ENCODE data around the gene SPEM1. TPM values are rescaled to one million over a fixed set of nuclear protein-coding genes. Genes with fewer than 3 reads are reported as not detected.

SPEM1 gene
- total and polyA plus RNA-seq, 4 donors, result not detected

DNA sequence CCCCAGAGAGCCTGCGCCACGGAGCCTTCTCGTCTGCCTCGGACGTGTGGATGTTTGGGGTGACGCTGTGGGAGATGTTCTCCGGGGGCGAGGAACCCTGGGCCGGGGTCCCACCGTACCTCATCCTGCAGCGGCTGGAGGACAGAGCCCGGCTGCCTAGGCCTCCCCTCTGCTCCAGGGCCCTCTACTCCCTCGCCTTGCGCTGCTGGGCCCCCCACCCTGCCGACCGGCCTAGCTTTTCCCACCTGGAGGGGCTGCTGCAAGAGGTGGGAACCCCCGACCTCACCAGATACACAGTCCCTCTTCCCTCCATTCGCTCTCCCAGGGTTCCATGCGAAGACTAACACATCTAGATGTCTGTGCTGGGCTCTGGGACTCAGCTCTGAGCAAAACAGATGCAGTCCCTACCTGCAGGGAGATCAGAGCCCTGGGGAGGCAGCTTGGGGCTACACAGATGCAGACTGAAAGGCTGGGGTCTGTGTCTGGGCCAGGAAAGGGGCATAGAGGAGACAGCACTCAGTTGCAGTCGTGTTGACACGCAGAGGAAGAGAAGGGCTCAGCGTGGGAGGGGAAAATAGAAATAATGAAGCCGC is 35.5 kb upstream of the SPEM1 start:
- 77% methylated on average over 23 of the region's 23 CpGs for WGBS
- Histone ChIP-seq H3K4me3 (ENCODE audit: low read depth in 1 of 3, low read length in 3 of 3) (no peak overlapping the region), H3K27me3 (ENCODE audit: control insufficient read depth in 4 of 4, insufficient read depth in 4 of 4, low read length in 3 of 4) (peaks cover 0 to 3% (median 0%) of the 10 kb centered on the region in 4 donors), H3K4me1 (ENCODE audit: control insufficient read depth in 4 of 4, insufficient read depth in 4 of 4, low read length in 3 of 4) (peaks cover 6 to 18% (median 12%) of the 10 kb centered on the region in 4 donors), H3K9ac (ENCODE audit: low read depth in 1 of 2, low read length in 2 of 2) (no peak overlapping the region), H3K27ac (ENCODE audit: low read depth in 1 of 2, low read length in 2 of 2) (no peak overlapping the region), H3K9me3 (ENCODE audit: control insufficient read depth in 4 of 4, low read length in 3 of 4) (no peaks in the 10 kb centered on the region), H3K36me3 (ENCODE audit: control insufficient read depth in 4 of 4, insufficient read depth in 3 of 4, low read depth in 1 of 4, low read length in 3 of 4) (peaks cover 0 to 8% (median 4%) of the 10 kb centered on the region in 4 donors)
- TF ChIP-seq, protein P1, sequence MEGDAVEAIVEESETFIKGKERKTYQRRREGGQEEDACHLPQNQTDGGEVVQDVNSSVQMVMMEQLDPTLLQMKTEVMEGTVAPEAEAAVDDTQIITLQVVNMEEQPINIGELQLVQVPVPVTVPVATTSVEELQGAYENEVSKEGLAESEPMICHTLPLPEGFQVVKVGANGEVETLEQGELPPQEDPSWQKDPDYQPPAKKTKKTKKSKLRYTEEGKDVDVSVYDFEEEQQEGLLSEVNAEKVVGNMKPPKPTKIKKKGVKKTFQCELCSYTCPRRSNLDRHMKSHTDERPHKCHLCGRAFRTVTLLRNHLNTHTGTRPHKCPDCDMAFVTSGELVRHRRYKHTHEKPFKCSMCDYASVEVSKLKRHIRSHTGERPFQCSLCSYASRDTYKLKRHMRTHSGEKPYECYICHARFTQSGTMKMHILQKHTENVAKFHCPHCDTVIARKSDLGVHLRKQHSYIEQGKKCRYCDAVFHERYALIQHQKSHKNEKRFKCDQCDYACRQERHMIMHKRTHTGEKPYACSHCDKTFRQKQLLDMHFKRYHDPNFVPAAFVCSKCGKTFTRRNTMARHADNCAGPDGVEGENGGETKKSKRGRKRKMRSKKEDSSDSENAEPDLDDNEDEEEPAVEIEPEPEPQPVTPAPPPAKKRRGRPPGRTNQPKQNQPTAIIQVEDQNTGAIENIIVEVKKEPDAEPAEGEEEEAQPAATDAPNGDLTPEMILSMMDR (IDR thresholded peaks at IDR 0.05; ENCODE audit: low read depth, low read length, missing input control), result no peak
- TF ChIP-seq SP1 (IDR thresholded peaks at IDR 0.05), result no peak
- TF ChIP-seq JUND (IDR thresholded peaks at IDR 0.05), result no peak
- TF ChIP-seq RAD21 (IDR thresholded peaks at IDR 0.05), result no peak
- no peak for TF ChIP-seq EGR1 (IDR thresholded peaks at IDR 0.05; ENCODE audit: low read depth in 2 of 2)
- TF ChIP-seq, protein P2, sequence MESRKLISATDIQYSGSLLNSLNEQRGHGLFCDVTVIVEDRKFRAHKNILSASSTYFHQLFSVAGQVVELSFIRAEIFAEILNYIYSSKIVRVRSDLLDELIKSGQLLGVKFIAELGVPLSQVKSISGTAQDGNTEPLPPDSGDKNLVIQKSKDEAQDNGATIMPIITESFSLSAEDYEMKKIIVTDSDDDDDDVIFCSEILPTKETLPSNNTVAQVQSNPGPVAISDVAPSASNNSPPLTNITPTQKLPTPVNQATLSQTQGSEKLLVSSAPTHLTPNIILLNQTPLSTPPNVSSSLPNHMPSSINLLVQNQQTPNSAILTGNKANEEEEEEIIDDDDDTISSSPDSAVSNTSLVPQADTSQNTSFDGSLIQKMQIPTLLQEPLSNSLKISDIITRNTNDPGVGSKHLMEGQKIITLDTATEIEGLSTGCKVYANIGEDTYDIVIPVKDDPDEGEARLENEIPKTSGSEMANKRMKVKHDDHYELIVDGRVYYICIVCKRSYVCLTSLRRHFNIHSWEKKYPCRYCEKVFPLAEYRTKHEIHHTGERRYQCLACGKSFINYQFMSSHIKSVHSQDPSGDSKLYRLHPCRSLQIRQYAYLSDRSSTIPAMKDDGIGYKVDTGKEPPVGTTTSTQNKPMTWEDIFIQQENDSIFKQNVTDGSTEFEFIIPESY (IDR thresholded peaks at IDR 0.05), result no peak
- no peak for TF ChIP-seq FOXA1 (IDR thresholded peaks at IDR 0.05)
- no peak for TF ChIP-seq TAF1 (conservative IDR thresholded peaks at IDR 0.05)
- DNase-seq (ENCODE audit: low spot score), result no peak

DNA sequence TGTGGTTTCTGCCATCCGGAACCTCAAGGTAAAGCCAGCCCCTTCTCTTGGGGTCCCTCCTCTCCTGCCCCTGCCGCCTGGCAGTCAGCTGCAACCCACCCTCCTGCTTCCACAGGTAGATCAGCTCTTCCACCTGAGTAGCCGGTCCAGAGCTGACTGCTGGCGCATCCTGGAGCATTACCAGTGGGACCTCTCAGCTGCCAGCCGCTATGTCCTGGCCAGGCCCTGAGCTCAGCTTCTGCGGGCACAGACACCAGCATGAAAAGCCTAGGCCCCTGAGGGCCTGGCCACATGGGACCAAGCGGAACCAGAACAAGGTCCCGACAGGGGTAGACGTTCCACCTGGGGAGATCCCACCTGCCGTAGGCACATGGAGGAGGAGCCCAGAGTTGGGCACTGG is 31.3 kb upstream of the SPEM1 start:
- no peaks in the 10 kb centered on the region for H3K9me3 ChIP-seq (ENCODE audit: control insufficient read depth in 4 of 4, low read length in 3 of 4)
- 97% methylated on average over 10 of the region's 10 CpGs for WGBS
- no peak overlapping the region for H3K9ac ChIP-seq (ENCODE audit: low read depth in 1 of 2, low read length in 2 of 2)
- H3K4me1 ChIP-seq (ENCODE audit: control insufficient read depth in 4 of 4, insufficient read depth in 4 of 4, low read length in 3 of 4), result peaks cover 0 to 6% (median 3%) of the 10 kb centered on the region in 4 donors
- H3K4me3 ChIP-seq (ENCODE audit: low read depth in 1 of 3, low read length in 3 of 3), result no peak overlapping the region
- TF ChIP-seq GABPA (IDR thresholded peaks at IDR 0.05 in 1 of 2, conservative IDR thresholded peaks at IDR 0.05 in 1 of 2), result no peak
- H3K27me3 ChIP-seq (ENCODE audit: control insufficient read depth in 4 of 4, insufficient read depth in 4 of 4, low read length in 3 of 4), result no peaks in the 10 kb centered on the region
- peaks cover 0 to 8% (median 7%) of the 10 kb centered on the region in 4 donors for H3K36me3 ChIP-seq (ENCODE audit: control insufficient read depth in 4 of 4, insufficient read depth in 3 of 4, low read depth in 1 of 4, low read length in 3 of 4)
- DNase-seq (ENCODE audit: low spot score), result no peak
- no peak overlapping the region for H3K27ac ChIP-seq (ENCODE audit: low read depth in 1 of 2, low read length in 2 of 2)

DNA sequence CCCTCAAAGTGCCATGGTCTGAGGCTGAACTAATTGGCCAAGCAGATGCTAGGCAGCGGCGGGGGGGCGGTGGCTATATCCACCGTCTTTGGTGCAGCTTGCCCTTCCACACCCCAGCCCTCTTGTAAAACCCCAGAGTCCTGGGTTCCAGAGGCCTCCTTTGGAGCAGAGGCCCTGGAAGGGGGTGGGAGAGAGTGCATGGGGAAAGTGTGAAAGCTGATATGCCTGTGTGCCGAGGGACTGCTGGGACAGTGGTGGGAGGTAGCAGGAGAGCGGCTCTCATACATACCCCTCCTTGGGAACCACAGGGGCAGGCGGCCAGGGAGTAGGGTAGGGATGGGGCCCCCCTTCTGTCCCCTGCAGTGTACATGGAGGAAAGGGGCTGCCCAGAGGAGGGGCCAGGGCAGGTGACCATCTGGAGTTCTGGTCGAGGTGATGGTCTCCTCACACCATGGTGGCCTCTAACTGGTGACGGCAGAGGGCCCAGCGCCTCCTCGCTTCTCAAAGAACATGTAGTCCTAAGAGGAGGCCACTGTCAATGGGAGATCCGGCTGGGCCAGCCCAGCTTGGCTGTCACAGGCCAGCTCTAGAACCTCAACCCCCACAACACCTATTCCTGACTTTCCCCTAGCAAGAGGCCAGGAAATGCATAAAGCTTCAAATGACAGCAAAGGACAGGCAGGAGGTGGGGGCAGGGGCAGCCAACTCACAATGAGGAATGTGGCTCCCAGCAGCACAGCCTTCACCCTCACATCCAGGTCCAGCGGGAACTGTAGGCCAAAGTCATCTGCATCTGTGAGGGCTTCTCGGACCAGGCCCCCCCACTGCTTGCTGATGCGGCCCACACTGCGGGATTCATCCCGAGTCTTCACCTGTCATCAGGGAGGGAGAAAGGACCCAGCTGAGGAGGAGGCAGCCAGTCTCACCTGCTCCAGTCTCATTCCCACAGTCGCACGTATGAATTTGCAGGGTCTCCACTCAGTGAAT is 29.9 kb upstream of the SPEM1 start:
- WGBS, result 91% methylated on average over 19 of the region's 19 CpGs
- Histone ChIP-seq H3K9ac (ENCODE audit: low read depth in 1 of 2, low read length in 2 of 2) (no peak overlapping the region), H3K4me3 (ENCODE audit: low read depth in 1 of 3, low read length in 3 of 3) (no peak overlapping the region), H3K4me1 (ENCODE audit: control insufficient read depth in 4 of 4, insufficient read depth in 4 of 4, low read length in 3 of 4) (peaks cover 0 to 14% (median 8%) of the 10 kb centered on the region in 4 donors), H3K27me3 (ENCODE audit: control insufficient read depth in 4 of 4, insufficient read depth in 4 of 4, low read length in 3 of 4) (no peaks in the 10 kb centered on the region), H3K36me3 (ENCODE audit: control insufficient read depth in 4 of 4, insufficient read depth in 3 of 4, low read depth in 1 of 4, low read length in 3 of 4) (peaks cover 0 to 8% (median 6%) of the 10 kb centered on the region in 4 donors), H3K9me3 (ENCODE audit: control insufficient read depth in 4 of 4, low read length in 3 of 4) (no peaks in the 10 kb centered on the region), H3K27ac (ENCODE audit: low read depth in 1 of 2, low read length in 2 of 2) (no peak overlapping the region)
- DNase-seq (ENCODE audit: low spot score), result no peak
- TF ChIP-seq EGR1 (IDR thresholded peaks at IDR 0.05; ENCODE audit: low read depth in 2 of 2), result no peak
- TF ChIP-seq SP1 (IDR thresholded peaks at IDR 0.05), result no peak
- TF ChIP-seq ATF3 (IDR thresholded peaks at IDR 0.05), result no peak
- no peak for TF ChIP-seq HNF4G (IDR thresholded peaks at IDR 0.05)
